Activated CD4-positive, alpha-beta T cell treated with anti-CD3 and anti-CD28 coated beads for 36 hours (primary cell): Measurements from ENCODE around the gene C14orf132. TPM values are rescaled to one million over a fixed set of nuclear protein-coding genes. Genes with fewer than 3 reads are reported as not detected.

Source experiments
- ATAC-seq: fragments of 200-7000 bp; cut with Tn5 transposase; one replicate; pipeline ENCODE4 v1.10.0; 2021; ENCODE audit warnings: mild to moderate bottlenecking, moderate library complexity
- CTCF ChIA-PET: fragments of 350-600 bp; sonication (Branson Sonifier 250); formaldehyde crosslinking; loops from one replicate; lab custom pipeline; 2021; ENCODE audit warnings: antibody characterized with exemption; lab: Charles Lee
- POLR2A ChIA-PET: fragments of 350-600 bp; sonication (Branson Sonifier 250); formaldehyde crosslinking; loops from one replicate; lab custom pipeline; 2021; ENCODE audit warnings: antibody characterized with exemption, inconsistent platforms; lab: Charles Lee
- DNase-seq: peaks from one replicate; pipeline ENCODE4 v3.0.0-alpha.2; 2020
- H3K27ac Mint-ChIP-seq: one replicate; pipeline ENCODE4 v1.8.0; 2021; ENCODE audit warnings: mixed read lengths
- H3K27me3 Mint-ChIP-seq: one replicate; pipeline ENCODE4 v1.8.0; 2021; ENCODE audit warnings: mixed read lengths
- H3K36me3 Mint-ChIP-seq: one replicate; pipeline ENCODE4 v1.8.0; 2021; ENCODE audit warnings: low read depth, mixed read lengths
- H3K4me1 Mint-ChIP-seq: one replicate; pipeline ENCODE4 v1.8.0; 2021; ENCODE audit warnings: mixed read lengths
- H3K4me3 Mint-ChIP-seq: one replicate; pipeline ENCODE4 v1.8.0; 2021; ENCODE audit warnings: mild to moderate bottlenecking, moderate library complexity, mixed read lengths
- H3K9me3 Mint-ChIP-seq: one replicate; pipeline ENCODE4 v1.8.0; 2021; ENCODE audit warnings: low read depth, mixed read lengths
- intact Hi-C, 2 experiments: fragments of 100-400 bp; cut with DNase I in 1 of 2; cut with micrococcal nuclease in 1 of 2; formaldehyde crosslinking; loops; one replicate each; pipeline versions ENCODE4 v1.14.2 to v1.15.1; 2022 to 2024; cut with DNase I, micrococcal nuclease
- total RNA-seq, 2 experiments: library from RNA; stranded (reverse); gene quantifications; one replicate each; pipeline ENCODE4 v1.2.3, GENCODE V29; 2021

The C14orf132 gene
- total RNA-seq, 2 experiments from 2014 or later, result 4.1 to 4.3 TPM

DNA sequence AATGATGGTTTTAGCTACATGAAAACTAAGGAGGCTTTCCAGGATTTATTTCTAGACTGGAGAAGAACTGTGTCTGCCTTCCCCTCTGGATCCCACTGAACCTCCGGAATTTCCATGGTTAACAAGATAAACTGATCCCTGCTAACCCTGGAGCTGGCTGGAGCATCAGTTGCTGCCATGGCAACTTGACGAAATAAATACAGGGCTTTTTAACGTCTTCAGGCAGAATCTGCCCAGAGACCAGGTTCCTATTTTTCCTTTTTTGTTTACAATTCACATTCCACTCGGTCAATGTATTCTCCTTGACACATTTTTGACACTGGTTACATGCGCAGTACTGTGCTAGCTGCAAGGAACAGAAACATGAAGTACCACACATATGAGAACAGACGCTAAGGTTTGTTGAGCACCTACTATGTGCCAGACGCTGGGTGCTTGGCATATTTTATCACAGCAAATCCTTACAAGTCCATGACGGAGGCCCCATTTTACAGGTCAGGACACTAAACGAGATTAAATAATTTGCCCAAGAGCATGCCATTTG is 1.7 kb downstream of the C14orf132 start:
- Mint-ChIP-seq H3K27ac (no peak overlapping the region), H3K9me3 (no peaks in the 10 kb centered on the region), H3K4me3 (peak overlapping the region; percentile 76), H3K27me3 (peaks cover 20% of the 10 kb centered on the region), H3K4me1 (peaks cover 12% of the 10 kb centered on the region), H3K36me3 (no peaks in the 10 kb centered on the region)
- POLR2A ChIA-PET, result no interaction called here
- CTCF ChIA-PET, result interaction anchor here (0.6 to 0.9 kb wide), 2 partner anchors 16 to 597 kb away, joined by 3 read pairs; no protein-coding TSS in a partner anchor
- DNase-seq (no peak), ATAC-seq (no peak)
- intact Hi-C loops, result no loop called here

DNA sequence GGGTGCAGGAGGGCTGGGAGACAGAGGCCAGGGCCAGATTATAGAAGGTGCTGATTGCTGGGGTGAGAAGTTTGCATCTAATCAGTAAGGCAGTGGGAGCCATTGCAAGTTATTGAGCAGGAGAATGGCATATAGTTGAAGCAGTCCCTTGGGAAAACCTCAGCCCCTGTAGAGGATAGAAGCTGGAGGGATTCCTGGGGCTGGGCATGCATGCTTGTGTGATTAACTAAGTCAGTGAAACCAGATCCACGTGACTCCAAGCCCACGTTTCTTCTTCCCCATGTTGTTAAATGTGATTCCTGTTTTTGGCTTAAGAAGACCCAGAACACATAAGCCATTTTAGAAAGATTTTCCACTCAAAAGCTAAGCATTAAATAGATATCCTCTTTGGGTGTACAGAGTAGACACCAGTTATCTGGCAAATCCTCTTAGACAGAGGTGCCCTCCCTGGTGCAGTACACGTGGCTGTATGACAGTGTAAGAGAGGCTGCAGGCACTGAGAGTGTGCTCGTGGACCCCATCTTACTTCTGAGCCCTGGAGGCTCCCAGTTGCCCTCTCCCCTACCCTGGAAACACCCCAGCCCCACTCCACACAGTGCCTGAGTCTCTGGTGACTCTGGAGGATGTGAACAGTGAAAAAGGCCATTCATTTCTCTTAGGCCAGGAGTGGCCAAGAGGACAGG is 3.2 kb downstream of the C14orf132 start:
- intact Hi-C loops, result no loop called here
- peaks cover 20% of the 10 kb centered on the region for H3K27me3 Mint-ChIP-seq
- no peak overlapping the region for H3K27ac Mint-ChIP-seq
- DNase-seq (no peak), ATAC-seq (no peak)
- H3K4me1 Mint-ChIP-seq, result peaks cover 11% of the 10 kb centered on the region
- POLR2A ChIA-PET, result no interaction called here
- H3K4me3 Mint-ChIP-seq, result no peak overlapping the region
- H3K36me3 Mint-ChIP-seq, result no peaks in the 10 kb centered on the region
- CTCF ChIA-PET, result no interaction called here
- H3K9me3 Mint-ChIP-seq, result no peaks in the 10 kb centered on the region

DNA sequence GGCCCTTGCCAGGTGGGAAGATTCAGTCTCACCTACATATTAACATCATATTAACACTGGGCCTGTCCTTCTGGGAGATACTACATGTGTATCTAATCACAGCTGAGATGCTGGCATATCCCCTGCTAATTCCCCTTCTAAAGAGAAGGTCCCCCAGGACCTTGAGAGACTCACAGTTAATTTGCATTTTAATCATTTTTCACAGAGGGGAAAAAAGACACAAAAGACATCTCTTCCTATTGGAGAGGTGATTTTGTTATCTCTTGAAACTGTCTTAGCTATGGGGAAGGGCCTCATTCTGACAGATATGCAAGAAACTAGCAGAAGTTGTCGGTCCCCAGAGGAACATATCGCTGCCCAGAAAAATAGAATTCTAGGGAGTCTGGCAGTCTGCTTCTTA is 7.5 kb downstream of the C14orf132 start:
- CTCF ChIA-PET, result interaction anchor here (0.6 kb wide), 2 partner anchors 19 to 37 kb away, joined by 3 read pairs; no protein-coding TSS in a partner anchor
- intact Hi-C loops, result no loop called here
- DNase-seq (no peak), ATAC-seq (no peak)
- Mint-ChIP-seq H3K27ac (no peak overlapping the region), H3K4me1 (no peaks in the 10 kb centered on the region), H3K9me3 (no peaks in the 10 kb centered on the region), H3K27me3 (peaks cover 8% of the 10 kb centered on the region), H3K36me3 (no peaks in the 10 kb centered on the region), H3K4me3 (no peak overlapping the region)
- POLR2A ChIA-PET, result no interaction called here

DNA sequence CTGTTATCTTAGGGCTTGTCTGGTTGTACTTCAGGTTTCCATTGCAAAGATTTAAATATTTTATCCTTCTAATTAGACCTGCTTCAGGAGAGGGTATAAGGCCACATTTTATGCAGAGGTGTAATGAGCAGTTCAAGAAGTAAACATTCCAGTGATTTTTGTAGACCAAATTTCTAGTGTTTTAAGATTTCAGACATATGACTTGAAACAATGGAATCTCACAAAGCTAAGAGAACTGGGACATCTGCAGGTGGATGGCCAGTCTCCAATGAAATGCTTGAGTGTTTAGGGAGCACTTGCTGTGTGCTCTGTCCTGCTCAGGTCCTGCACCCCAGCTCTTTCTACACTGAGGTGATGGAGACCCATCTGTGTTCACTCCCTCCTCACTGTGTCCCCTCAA is 7.9 kb downstream of the C14orf132 start:
- ATAC-seq (no peak), DNase-seq (no peak)
- ChIA-PET CTCF (interaction anchor here (1.4 kb wide), 1 partner anchor 52 kb away, joined by 3 read pairs; no protein-coding TSS in a partner anchor), POLR2A (no interaction called here)
- Mint-ChIP-seq H3K27ac (no peak overlapping the region), H3K36me3 (no peaks in the 10 kb centered on the region), H3K9me3 (no peaks in the 10 kb centered on the region), H3K4me1 (no peaks in the 10 kb centered on the region), H3K27me3 (peaks cover 6% of the 10 kb centered on the region), H3K4me3 (no peak overlapping the region)
- intact Hi-C loops, result no loop called here

DNA sequence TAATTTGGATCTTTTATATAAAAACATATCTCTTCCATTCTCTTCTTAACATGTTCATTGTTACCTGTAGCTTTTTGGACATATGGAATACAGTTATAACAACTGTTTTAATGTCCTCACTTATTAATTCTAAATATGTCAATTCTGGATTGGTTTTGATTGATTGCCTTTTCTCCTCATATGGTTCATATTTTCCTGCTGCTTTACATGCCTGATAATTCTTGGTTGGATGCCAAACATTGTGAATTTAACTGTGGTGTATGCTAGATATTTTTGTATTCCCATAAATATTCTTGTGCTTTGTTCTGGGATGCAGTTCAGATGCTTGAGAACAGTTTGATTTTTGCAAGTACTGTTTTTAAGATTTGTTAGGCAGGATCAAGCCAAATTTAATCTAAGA is 10.8 kb downstream of the C14orf132 start:
- ChIA-PET POLR2A (no interaction called here), CTCF (interaction anchor here (0.5 kb wide), 1 partner anchor 426 kb away, joined by 3 read pairs; no protein-coding TSS in a partner anchor)
- H3K9me3 Mint-ChIP-seq, result no peaks in the 10 kb centered on the region
- ATAC-seq (no peak), DNase-seq (no peak)
- intact Hi-C loops, result no loop called here
- peaks cover 7% of the 10 kb centered on the region for H3K27me3 Mint-ChIP-seq
- no peaks in the 10 kb centered on the region for H3K4me1 Mint-ChIP-seq
- H3K27ac Mint-ChIP-seq, result no peak overlapping the region
- no peak overlapping the region for H3K4me3 Mint-ChIP-seq
- no peaks in the 10 kb centered on the region for H3K36me3 Mint-ChIP-seq

DNA sequence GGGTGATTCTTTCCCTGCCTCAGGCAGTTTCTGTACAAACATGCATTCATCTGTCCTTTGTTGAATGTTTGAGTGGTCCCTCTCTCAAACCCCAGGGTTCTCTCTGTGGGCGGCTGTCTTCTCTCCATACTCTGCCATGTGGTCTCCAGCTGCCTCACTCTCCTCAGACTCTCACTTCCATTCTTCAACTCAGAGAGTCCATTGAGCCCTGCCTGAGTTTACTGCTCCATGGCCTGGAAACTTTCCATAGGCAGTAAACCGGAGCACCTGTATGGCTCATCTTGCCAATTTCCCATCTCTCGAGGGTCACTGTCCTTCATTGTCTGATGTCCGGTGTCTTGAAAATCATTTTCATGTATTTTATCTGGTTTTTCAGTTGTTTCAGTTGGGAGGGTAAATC is 11.3 kb downstream of the C14orf132 start:
- ChIA-PET CTCF (no interaction called here), POLR2A (no interaction called here)
- no peaks in the 10 kb centered on the region for H3K9me3 Mint-ChIP-seq
- H3K4me1 Mint-ChIP-seq, result no peaks in the 10 kb centered on the region
- no peak overlapping the region for H3K27ac Mint-ChIP-seq
- no peaks in the 10 kb centered on the region for H3K36me3 Mint-ChIP-seq
- DNase-seq (no peak), ATAC-seq (no peak)
- H3K4me3 Mint-ChIP-seq, result no peak overlapping the region
- intact Hi-C loops, result no loop called here
- peaks cover 8% of the 10 kb centered on the region for H3K27me3 Mint-ChIP-seq

DNA sequence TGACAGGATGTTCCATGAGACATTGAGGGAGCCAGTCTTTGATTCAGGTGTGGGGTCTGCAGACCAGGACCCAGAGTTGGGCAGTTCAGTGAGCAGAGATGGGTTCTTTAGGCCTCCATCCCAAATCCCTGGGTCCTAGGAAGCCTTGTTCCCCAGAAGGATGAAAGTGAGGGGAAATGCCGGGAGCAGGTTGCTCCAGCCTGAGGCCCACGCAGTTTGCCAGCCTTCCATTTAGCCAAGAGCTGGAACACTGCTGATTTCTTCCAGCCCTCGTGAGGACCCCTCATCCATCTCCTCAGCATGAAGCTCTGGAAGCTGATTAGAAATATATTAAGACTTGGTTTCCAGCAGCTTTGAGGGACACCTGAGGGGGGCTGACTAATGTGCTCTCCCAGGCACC is 12.1 kb downstream of the C14orf132 start:
- intact Hi-C loops, result no loop called here
- CTCF ChIA-PET, result interaction anchor here (0.5 kb wide), 1 partner anchor 102 kb away, joined by 3 read pairs; no protein-coding TSS in a partner anchor
- POLR2A ChIA-PET, result no interaction called here
- H3K4me1 Mint-ChIP-seq, result no peaks in the 10 kb centered on the region
- no peak overlapping the region for H3K27ac Mint-ChIP-seq
- ATAC-seq (no peak), DNase-seq (no peak)
- H3K27me3 Mint-ChIP-seq, result peaks cover 11% of the 10 kb centered on the region
- no peaks in the 10 kb centered on the region for H3K36me3 Mint-ChIP-seq
- H3K9me3 Mint-ChIP-seq, result no peaks in the 10 kb centered on the region
- no peak overlapping the region for H3K4me3 Mint-ChIP-seq

DNA sequence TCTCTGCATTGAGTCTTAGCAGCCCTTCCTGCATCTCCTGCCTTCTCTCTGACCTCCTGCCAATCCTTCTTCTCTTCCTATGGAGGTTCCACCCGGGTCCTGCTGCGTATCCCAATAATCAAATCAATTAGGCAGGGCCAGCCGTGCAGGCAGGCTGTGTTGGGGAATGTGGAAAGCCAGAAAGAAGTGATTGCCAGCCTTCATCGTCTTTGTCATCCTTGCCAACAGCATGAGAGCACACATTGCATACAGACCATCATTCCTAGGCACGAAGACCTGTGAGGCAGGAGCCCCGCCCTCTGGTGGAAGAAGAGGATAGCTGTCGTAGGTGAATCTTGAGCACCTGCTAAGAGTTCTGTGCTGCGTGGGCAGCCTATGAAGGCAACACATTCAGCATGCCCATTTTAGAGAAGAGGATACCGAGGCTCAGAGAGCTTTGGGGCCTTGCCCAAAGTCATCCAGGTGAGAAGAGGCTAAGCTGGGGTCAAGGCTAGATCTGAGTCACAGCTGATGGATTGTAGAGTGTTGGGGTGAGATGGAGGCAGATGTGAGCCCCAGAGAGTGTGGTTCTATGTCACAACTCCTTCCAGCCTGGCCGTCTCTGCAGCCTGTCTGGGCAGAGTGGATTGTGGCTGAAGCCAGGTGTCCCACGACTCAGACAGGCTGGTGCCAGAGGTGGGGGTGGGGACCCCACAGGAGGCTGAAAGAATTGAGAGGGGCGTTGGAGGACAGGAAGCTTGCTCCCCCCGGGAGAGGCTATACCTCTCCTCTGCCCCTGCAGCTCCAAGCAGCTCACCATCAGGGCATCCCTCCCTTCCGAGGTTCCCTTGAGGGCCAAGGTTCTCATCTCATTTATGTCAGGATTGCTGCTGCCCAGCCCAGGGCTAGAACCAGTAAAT is 12.7 kb downstream of the C14orf132 start:
- CTCF ChIA-PET, result interaction anchor here (0.5 to 0.8 kb wide), 3 partner anchors 68 to 103 kb away, joined by 3 read pairs; no protein-coding TSS in a partner anchor
- no peak overlapping the region for H3K4me3 Mint-ChIP-seq
- no peaks in the 10 kb centered on the region for H3K4me1 Mint-ChIP-seq
- ATAC-seq (peak; percentile 26), DNase-seq (peak; percentile 23)
- H3K36me3 Mint-ChIP-seq, result no peaks in the 10 kb centered on the region
- POLR2A ChIA-PET, result no interaction called here
- no peaks in the 10 kb centered on the region for H3K9me3 Mint-ChIP-seq
- H3K27ac Mint-ChIP-seq, result no peak overlapping the region
- intact Hi-C loops, result no loop called here
- peaks cover 11% of the 10 kb centered on the region for H3K27me3 Mint-ChIP-seq

DNA sequence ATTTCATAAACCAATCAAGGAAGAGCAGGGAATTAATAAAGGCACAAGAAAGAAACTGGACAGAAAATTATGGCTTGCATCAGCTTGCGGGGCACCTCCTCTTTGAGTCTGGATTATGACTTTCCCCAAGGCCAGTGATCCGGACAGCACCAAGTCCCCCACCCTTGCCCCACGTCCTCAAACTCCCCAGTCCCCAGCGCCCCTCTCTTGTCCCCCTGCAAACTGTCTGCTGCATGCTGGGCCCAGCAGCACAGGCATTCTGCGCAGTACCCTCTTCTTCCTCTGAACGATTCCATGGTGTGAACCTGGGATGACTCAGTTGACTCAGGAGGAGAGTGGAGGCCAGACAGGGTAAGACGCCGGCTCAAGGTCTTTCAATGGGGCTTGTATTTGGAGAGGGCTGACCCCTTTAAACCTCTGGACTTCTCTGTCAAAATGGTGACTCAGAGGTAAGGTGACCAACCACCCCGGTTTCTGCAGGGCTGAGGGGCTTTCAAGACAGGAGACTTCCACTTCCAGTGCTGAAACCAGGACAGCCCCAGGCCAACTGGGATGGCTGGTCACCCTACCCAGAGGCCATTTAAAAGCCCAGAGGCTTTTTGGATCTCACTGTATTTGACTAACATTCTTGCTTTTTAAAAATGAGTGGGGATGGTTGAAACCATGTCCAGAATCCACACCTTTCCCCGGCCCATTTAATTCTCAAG is 13.5 kb downstream of the C14orf132 start:
- Mint-ChIP-seq H3K36me3 (no peaks in the 10 kb centered on the region), H3K27me3 (peaks cover 11% of the 10 kb centered on the region), H3K9me3 (no peaks in the 10 kb centered on the region), H3K4me3 (no peak overlapping the region), H3K4me1 (no peaks in the 10 kb centered on the region), H3K27ac (no peak overlapping the region)
- ChIA-PET POLR2A (no interaction called here), CTCF (no interaction called here)
- no peak for DNase-seq
- intact Hi-C loops, result no loop called here
- no peak for ATAC-seq

DNA sequence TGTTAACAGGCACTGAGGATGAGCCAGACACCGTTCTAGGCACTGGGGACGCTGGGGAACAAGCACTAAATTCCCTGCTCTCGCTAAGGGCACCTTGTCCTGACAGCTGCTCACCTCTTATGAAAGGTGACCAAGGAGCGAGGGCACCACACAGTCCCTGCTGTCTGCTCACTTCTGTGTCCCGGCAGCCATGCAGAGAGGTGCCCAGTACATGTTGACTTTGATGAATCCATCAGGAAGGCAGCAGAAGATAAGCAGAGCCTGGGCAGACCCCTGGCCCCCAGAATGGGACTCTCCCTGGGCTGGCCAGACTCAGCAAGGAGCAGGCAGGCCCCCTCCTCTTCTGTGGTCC is 14.1 kb downstream of the C14orf132 start:
- H3K27ac Mint-ChIP-seq, result no peak overlapping the region
- H3K4me1 Mint-ChIP-seq, result no peaks in the 10 kb centered on the region
- ATAC-seq, result no peak
- no peak overlapping the region for H3K4me3 Mint-ChIP-seq
- H3K9me3 Mint-ChIP-seq, result no peaks in the 10 kb centered on the region
- H3K27me3 Mint-ChIP-seq, result peaks cover 14% of the 10 kb centered on the region
- intact Hi-C loops, result no loop called here
- no peaks in the 10 kb centered on the region for H3K36me3 Mint-ChIP-seq
- DNase-seq, result no peak
- CTCF ChIA-PET, result no interaction called here
- POLR2A ChIA-PET, result no interaction called here
